MCF 10A (cell line): ENCODE results near the gene LPAR5. TPM values are rescaled to one million over a fixed set of nuclear protein-coding genes. Genes with fewer than 3 reads are reported as not detected.

Experiments used
- BruUV-seq: library from RNA; stranded (reverse); fragments of 400-500 nt; replicated peaks from 2 replicates; lab custom pipeline; 2021; lab: Mats Ljungman, UMichigan
- CTCF ChIA-PET: fragments of 300-600 bp; sonication (Branson Sonifier 250); formaldehyde crosslinking; extraction: SDS; loops from one replicate; lab custom pipeline; 2021; ENCODE audit warnings: antibody characterized with exemption, inconsistent platforms; lab: Yijun Ruan, JAX
- POLR2A ChIA-PET: fragments of 300-600, 350-650 bp; sonication (Branson Sonifier 250); formaldehyde crosslinking; extraction: SDS; loops from one replicate; lab custom pipeline; 2020; ENCODE audit warnings: antibody characterized with exemption, inconsistent platforms; lab: Yijun Ruan, JAX
- DNase-seq: peaks from one replicate; pipeline ENCODE4 v3.0.0-alpha.2; 2018; ENCODE audit not compliant: unreplicated experiment
- H3K27ac Mint-ChIP-seq: one replicate; pipeline ENCODE4 v1.8.0; 2022; ENCODE audit warnings: mild to moderate bottlenecking, low read depth, mixed read lengths; ENCODE audit not compliant: unreplicated experiment
- H3K27me3 Mint-ChIP-seq: one replicate; pipeline ENCODE4 v1.8.0; 2022; ENCODE audit warnings: mixed read lengths; ENCODE audit not compliant: insufficient read depth, unreplicated experiment
- H3K36me3 Mint-ChIP-seq: one replicate; pipeline ENCODE4 v1.8.0; 2022; ENCODE audit warnings: mild to moderate bottlenecking, moderate library complexity, mixed read lengths; ENCODE audit not compliant: insufficient read depth, unreplicated experiment
- H3K4me1 Mint-ChIP-seq: one replicate; pipeline ENCODE4 v1.8.0; 2022; ENCODE audit warnings: mixed read lengths; ENCODE audit not compliant: insufficient read depth, unreplicated experiment
- H3K4me3 Mint-ChIP-seq: one replicate; pipeline ENCODE4 v1.8.0; 2022; ENCODE audit warnings: mild to moderate bottlenecking, moderate library complexity, mixed read lengths; ENCODE audit not compliant: unreplicated experiment
- H3K9me3 Mint-ChIP-seq: one replicate; pipeline ENCODE4 v1.8.0; 2022; ENCODE audit warnings: mixed read lengths; ENCODE audit not compliant: unreplicated experiment
- intact Hi-C: fragments of 100-400 bp; cut with micrococcal nuclease; formaldehyde crosslinking; loops from 2 replicates; pipeline ENCODE4 v1.14.1; 2022
- total RNA-seq: library from RNA; stranded (reverse); gene quantifications from 2 replicates; pipeline ENCODE4 v1.2.3, GENCODE V29; 2022
- TF ChIP-seq, protein P1 (sequence below): fragments of 200-600 bp; IDR thresholded peaks from one replicate; pipeline ENCODE4 v1.8.0; 2022; ENCODE audit warnings: antibody characterized with exemption, mild to moderate bottlenecking; ENCODE audit not compliant: unreplicated experiment

LPAR5 gene
- total RNA-seq, 1 experiment from 2014 or later, result 2.7 TPM

DNA sequence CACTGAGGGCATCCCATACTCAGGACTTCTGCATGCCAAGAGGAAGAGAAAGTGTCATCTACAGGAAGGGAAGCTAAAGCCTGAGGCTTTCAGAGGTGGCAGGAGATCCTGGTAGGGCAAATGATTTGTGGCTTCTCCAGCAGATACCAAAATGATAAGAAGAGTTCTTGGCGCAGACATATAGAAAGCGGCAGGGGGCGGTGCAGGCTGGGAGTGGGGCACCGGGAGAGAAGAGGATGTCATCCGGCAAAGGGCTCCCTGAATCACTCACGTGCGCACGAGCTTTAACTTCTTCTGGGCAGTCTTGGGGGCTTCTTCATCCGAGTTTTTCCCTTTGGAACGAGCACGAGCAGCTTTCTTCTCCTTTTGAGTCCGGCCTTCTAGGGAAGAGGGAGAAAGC, 16.6 kb upstream of the LPAR5 start:
- Mint-ChIP-seq H3K4me3 (no peak overlapping the region), H3K36me3 (peaks cover 73% of the 10 kb centered on the region), H3K9me3 (no peaks in the 10 kb centered on the region), H3K27me3 (no peaks in the 10 kb centered on the region), H3K27ac (no peak overlapping the region), H3K4me1 (no peaks in the 10 kb centered on the region)
- ChIA-PET CTCF (interaction anchor here (0.6 kb wide), 1 partner anchor 137 kb away, joined by 4 read pairs; no protein-coding TSS in a partner anchor), POLR2A (no interaction called here)
- no TSS peak for BruUV-seq
- intact Hi-C loops, result no loop called here
- DNase-seq, result no peak
- TF ChIP-seq, protein P1, sequence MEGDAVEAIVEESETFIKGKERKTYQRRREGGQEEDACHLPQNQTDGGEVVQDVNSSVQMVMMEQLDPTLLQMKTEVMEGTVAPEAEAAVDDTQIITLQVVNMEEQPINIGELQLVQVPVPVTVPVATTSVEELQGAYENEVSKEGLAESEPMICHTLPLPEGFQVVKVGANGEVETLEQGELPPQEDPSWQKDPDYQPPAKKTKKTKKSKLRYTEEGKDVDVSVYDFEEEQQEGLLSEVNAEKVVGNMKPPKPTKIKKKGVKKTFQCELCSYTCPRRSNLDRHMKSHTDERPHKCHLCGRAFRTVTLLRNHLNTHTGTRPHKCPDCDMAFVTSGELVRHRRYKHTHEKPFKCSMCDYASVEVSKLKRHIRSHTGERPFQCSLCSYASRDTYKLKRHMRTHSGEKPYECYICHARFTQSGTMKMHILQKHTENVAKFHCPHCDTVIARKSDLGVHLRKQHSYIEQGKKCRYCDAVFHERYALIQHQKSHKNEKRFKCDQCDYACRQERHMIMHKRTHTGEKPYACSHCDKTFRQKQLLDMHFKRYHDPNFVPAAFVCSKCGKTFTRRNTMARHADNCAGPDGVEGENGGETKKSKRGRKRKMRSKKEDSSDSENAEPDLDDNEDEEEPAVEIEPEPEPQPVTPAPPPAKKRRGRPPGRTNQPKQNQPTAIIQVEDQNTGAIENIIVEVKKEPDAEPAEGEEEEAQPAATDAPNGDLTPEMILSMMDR, result no peak

DNA sequence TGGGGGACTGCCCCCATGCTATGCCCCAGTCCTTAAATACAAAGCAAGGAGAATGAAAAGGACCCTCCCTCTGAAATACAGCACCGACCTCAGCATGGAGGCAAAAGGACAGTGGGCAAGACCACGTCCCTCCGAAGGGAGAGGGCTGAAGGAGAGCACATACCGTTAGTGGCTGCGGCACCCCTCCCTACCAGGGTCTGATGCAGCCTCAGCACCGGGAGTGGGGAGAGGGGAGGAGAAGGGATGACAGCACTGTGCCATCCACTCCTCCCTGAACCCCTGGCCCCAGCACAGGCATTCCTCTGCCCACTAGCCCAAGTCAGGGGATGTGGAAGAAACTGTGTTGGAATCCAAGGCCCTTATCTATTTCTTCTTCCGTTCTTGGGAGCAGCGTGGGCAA, 15.1 kb upstream of the LPAR5 start:
- intact Hi-C loops, result no loop called here
- H3K9me3 Mint-ChIP-seq, result no peaks in the 10 kb centered on the region
- no peak for DNase-seq
- H3K27ac Mint-ChIP-seq, result no peak overlapping the region
- peaks cover 65% of the 10 kb centered on the region for H3K36me3 Mint-ChIP-seq
- H3K4me3 Mint-ChIP-seq, result no peak overlapping the region
- TF ChIP-seq, protein P1, result no peak
- POLR2A ChIA-PET, result no interaction called here
- H3K4me1 Mint-ChIP-seq, result no peaks in the 10 kb centered on the region
- CTCF ChIA-PET, result interaction anchor here (0.7 kb wide), 1 partner anchor 73 kb away, joined by 3 read pairs; no protein-coding TSS in a partner anchor
- no TSS peak for BruUV-seq
- no peaks in the 10 kb centered on the region for H3K27me3 Mint-ChIP-seq

DNA sequence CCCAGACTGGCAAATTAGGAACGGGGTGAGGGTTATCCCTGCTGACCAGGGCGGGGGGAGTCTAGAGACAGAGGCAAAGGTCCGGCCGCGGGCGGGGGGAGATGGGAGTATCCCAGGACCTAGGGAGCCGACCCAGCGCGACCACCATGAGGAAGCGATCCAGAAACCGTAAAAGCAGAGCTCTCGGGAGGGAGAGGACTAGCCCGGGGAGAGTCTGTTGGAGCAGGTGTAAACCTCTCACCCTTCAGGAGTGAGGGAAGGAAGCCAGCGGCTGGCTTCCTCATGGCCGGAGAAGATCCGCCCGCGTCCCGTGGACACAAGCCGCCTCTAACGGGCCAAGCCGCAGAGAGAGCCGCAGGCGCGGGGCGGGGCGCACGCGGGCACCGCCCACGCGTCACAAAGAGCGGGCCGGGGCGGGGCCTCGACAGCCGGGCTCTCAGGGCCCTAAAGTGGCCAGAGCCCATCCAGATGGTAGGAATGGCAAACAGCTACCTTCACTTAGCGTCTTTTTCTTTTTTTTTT, 11.4 kb upstream of the LPAR5 start, which contains the start of gene ACRBP:
Gene ACRBP (minus strand): TSS at position 350 of the 522 bp plus-strand sequence. CDS start 66 bp downstream, at position 284.
- Mint-ChIP-seq H3K4me3 (no peak within 1 kb of the TSS), H3K9me3 (peaks cover 9% of the 10 kb centered on the region), H3K36me3 (peaks cover 30% of the 10 kb centered on the region), H3K4me1 (no peaks in the 10 kb centered on the region), H3K27ac (peak within 1 kb of the TSS; percentile 64), H3K27me3 (peaks cover 11% of the 10 kb centered on the region)
- intact Hi-C loops, result no loop called here
- CTCF ChIA-PET, result interaction anchor here (0.7 kb wide), 1 partner anchor 29 kb away, joined by 3 read pairs; no protein-coding TSS in a partner anchor
- no peak for DNase-seq
- TF ChIP-seq, protein P1, result no peak
- POLR2A ChIA-PET, result interaction anchor here (0.5 kb wide), 1 partner anchor 16 kb away, joined by 4 read pairs; no protein-coding TSS in a partner anchor
- BruUV-seq, result no TSS peak

DNA sequence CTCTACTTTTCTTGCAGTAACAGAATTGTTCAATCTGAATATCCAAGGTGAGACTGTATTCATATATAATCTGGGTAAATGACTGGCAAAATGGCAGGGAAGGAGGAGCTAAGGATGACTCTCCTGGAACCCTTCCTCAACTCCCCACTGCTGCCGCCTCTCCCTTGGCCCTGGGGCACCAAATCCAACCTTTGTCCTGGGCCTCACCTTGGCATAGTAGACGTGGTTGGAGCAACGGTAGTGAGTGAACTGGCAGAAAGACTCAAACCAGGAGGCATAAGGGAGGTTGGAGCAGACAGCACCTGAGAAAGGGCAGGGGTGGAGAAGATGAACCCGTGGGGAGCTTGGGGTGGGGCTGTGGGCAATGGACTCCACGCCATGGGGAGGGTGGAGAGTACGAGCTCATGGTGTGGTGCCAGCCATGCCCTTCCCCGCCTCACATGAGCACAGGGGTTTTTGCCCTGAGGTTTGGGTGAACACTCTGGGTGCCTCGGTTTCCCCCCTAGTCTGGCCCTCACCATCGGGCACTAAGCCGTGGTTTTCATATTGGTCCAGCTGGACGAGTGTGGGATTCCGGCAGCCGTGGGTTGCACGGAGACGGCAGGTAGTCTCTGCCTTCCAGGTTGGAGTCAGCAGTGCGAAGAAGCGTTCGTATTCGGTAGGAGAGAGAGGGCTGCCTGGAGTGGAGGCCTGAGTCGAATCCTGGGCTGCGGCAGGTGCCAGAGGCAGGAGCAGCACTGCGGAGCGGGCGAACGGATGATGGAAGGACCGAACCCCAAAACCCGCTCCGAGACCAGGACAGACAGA, 10.7 kb upstream of the LPAR5 start:
- intact Hi-C loops, result no loop called here
- POLR2A ChIA-PET, result interaction anchor here (0.5 to 0.7 kb wide), 2 partner anchors 17 to 79 kb away, joined by 4 read pairs; partner anchors contain the start of gene NOP2
- peaks cover 9% of the 10 kb centered on the region for H3K9me3 Mint-ChIP-seq

More for the DNA sequence above, 10.7 kb upstream of the LPAR5 start:
- no peaks in the 10 kb centered on the region for H3K4me1 Mint-ChIP-seq
- CTCF ChIA-PET, result interaction anchor here (0.7 to 1.1 kb wide), 3 partner anchors 23 to 33 kb away, joined by 3 read pairs; no protein-coding TSS in a partner anchor
- H3K4me3 Mint-ChIP-seq, result no peak overlapping the region
- BruUV-seq, result no TSS peak
- peak overlapping the region; percentile 64 for H3K27ac Mint-ChIP-seq
- peaks cover 18% of the 10 kb centered on the region for H3K27me3 Mint-ChIP-seq
- TF ChIP-seq, protein P1, result no peak
- H3K36me3 Mint-ChIP-seq, result peaks cover 23% of the 10 kb centered on the region
- no peak for DNase-seq
